ENCODE measurements around the gene BCAS1.

DNA sequence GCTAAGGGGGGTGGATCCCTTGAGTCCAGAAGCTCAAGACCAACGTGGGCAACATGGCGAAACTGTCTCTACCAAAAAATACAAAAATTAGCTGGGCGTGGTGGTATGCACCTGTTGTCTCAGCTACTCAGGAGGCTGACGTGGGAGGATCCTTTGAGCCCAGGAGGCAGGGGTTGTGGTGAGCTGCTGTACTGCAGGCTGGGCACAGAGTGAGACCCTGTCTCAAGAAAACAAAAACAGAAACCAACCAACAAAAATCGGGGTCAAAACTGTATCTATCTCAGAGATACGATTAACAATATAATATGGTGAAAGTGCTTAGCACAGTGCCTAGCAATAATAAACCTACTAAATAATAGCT is 20.7 kb upstream of the BCAS1 start:
- no peak for TF ChIP-seq SUZ12 (IDR thresholded peaks at IDR 0.05; ENCODE audit: extremely low read depth, insufficient read depth, insufficient read length)
- TF ChIP-seq ZNF274 (IDR thresholded peaks at IDR 0.05; ENCODE audit: low read depth, low read length) = no peak
- no peak for TF ChIP-seq YY1 (IDR thresholded peaks at IDR 0.05; ENCODE audit: insufficient read depth, insufficient read length)

All from NT2/D1 (cell line).